Colonic mucosa (tissue), 4 donors: Measurements from ENCODE around the gene DHRSX. TPM values are rescaled to one million over a fixed set of nuclear protein-coding genes. Genes with fewer than 3 reads are reported as not detected.
"Not testable (repeated sequence)": the region's sequence is repeated elsewhere in the genome, so short reads cannot be mapped to it uniquely, and the experiment has no call there.

Experiments
- DNase-seq: peaks from one replicate; pipeline ENCODE4 v3.0.0-alpha.2; 2020
- H3K27ac ChIP-seq: fragments of 200-600 bp; one replicate; pipeline ENCODE4 v1.8.0; 2021
- H3K27me3 ChIP-seq: fragments of 200-600 bp; one replicate; pipeline ENCODE4 v1.8.0; 2021
- H3K36me3 ChIP-seq: fragments of 200-600 bp; one replicate; pipeline ENCODE4 v1.8.0; 2021
- H3K4me1 ChIP-seq: fragments of 200-600 bp; one replicate; pipeline ENCODE4 v1.8.0; 2021; ENCODE audit warnings: mild to moderate bottlenecking
- H3K4me3 ChIP-seq: fragments of 200-600 bp; one replicate; pipeline ENCODE4 v1.8.0; 2021
- H3K9ac ChIP-seq, 2 donors: one replicate each; pipeline ENCODE4 v1.7.0; 2013; ENCODE audit warnings: control low read depth in 2 of 2, low read depth in 2 of 2, low read length in 2 of 2
- H3K9me3 ChIP-seq: fragments of 200-600 bp; one replicate; pipeline ENCODE4 v1.8.0; 2021
- intact Hi-C: fragments of 100-400 bp; cut with DNase I; formaldehyde crosslinking; loops from one replicate; pipeline ENCODE4 v1.14.1; 2022
- total RNA-seq, 2 donors: library from RNA; stranded (reverse); fragmentation: NEBNext Ultra II Directional in 1 of 2; extraction: Animal tissue kit (Norgen Biotek cat#: 25700) in 1 of 2; gene quantifications; one replicate each; pipeline ENCODE4 v1.2.1, GENCODE V29; 2021
- TF ChIP-seq, protein P1 (sequence below): fragments of 200-600 bp; IDR thresholded peaks from one replicate; pipeline ENCODE4 v1.8.0; 2022; ENCODE audit warnings: antibody characterized with exemption, mild to moderate bottlenecking
- donor health status: healthy.
- donor health status: DM: no; HTN: no; CAD: no.
- donor health status: DM: no; HTN: no; CAD: no.

The DHRSX gene
- total RNA-seq, 2 donors from 2014 or later: 28.6 to 43.3 TPM

GRCh38 chrX:2471641-2472040, 29.1 kb downstream of the DHRSX start:
- H3K27me3 ChIP-seq: no peaks in the 10 kb centered on the region
- no peak for DNase-seq
- H3K9ac ChIP-seq: no peak overlapping the region
- no peaks in the 10 kb centered on the region for H3K36me3 ChIP-seq
- intact Hi-C loops: no loop called here
- no peak overlapping the region for H3K27ac ChIP-seq
- no peak overlapping the region for H3K4me3 ChIP-seq
- no peaks in the 10 kb centered on the region for H3K9me3 ChIP-seq
- TF ChIP-seq, protein P1, sequence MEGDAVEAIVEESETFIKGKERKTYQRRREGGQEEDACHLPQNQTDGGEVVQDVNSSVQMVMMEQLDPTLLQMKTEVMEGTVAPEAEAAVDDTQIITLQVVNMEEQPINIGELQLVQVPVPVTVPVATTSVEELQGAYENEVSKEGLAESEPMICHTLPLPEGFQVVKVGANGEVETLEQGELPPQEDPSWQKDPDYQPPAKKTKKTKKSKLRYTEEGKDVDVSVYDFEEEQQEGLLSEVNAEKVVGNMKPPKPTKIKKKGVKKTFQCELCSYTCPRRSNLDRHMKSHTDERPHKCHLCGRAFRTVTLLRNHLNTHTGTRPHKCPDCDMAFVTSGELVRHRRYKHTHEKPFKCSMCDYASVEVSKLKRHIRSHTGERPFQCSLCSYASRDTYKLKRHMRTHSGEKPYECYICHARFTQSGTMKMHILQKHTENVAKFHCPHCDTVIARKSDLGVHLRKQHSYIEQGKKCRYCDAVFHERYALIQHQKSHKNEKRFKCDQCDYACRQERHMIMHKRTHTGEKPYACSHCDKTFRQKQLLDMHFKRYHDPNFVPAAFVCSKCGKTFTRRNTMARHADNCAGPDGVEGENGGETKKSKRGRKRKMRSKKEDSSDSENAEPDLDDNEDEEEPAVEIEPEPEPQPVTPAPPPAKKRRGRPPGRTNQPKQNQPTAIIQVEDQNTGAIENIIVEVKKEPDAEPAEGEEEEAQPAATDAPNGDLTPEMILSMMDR: no peak
- no peaks in the 10 kb centered on the region for H3K4me1 ChIP-seq

GRCh38 chrX:2471126-2471525, 29.6 kb downstream of the DHRSX start:
- H3K4me3 ChIP-seq, intact Hi-C loops, H3K4me1 ChIP-seq, H3K27ac ChIP-seq, H3K27me3 ChIP-seq, DNase-seq, H3K36me3 ChIP-seq, H3K9ac ChIP-seq, H3K9me3 ChIP-seq: not testable (repeated sequence)

GRCh38 chrX:2469852-2470251, 30.9 kb downstream of the DHRSX start:
- H3K27ac ChIP-seq, H3K27me3 ChIP-seq, H3K4me1 ChIP-seq, H3K9ac ChIP-seq, H3K4me3 ChIP-seq, intact Hi-C loops, H3K9me3 ChIP-seq, H3K36me3 ChIP-seq, DNase-seq: not testable (repeated sequence)

- no peak overlapping the region for H3K27ac ChIP-seq
- no peaks in the 10 kb centered on the region for H3K27me3 ChIP-seq
- TF ChIP-seq, protein P1: no peak
- no peaks in the 10 kb centered on the region for H3K36me3 ChIP-seq
- H3K4me3 ChIP-seq: no peak overlapping the region
- no peak overlapping the region for H3K9ac ChIP-seq
- H3K9me3 ChIP-seq: no peaks in the 10 kb centered on the region
- intact Hi-C loops: no loop called here
- H3K4me1 ChIP-seq: no peaks in the 10 kb centered on the region
- DNase-seq: no peak
These were observed 31.5 kb downstream of the DHRSX start for GRCh38 chrX:2469196-2469685.

DNA sequence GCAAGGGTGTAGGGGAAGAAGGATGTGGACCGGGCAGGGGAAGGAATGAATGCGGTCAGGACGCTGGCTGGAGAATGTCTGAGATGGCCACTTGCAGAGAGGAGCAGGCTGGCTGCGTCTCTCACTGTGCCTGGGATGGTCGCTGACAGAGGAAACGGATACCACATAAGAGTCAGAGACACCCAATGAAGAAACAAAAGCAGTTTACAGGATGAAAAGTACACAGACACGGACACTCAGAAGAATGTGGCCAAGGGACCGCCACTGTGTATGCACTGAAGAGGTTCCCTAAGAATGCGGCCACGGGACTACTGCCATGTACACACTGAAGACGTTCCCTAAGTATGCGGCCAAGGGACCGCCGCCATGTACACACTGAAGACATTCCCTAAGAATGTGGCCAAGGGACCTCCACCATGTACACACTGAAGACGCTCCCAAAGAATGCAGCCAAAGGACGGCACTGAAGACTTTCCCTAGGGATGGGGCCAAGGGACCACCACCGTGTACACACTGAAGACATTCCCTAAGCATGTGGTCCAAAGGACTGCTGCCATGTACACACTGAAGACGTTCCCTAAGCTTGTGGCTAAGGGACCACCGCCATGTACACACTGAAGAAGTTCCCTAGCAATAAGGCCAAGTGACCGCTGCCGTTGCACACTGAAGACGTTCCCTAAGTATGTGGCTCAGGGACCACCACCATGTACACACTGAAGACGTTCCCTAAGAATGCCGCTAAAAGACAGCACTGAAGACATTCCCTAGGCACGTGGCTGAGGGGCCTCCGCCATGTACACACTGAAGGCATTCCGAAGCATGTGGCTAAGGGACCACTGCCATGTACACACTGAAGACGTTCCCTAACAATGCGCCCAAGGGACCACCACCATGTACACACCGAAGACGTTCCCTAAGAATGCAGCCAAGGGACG, 32.2 kb downstream of the DHRSX start:
- TF ChIP-seq, protein P1: no peak
- intact Hi-C loops: no loop called here
- Histone ChIP-seq H3K4me3 (no peak overlapping the region), H3K9me3 (no peaks in the 10 kb centered on the region), H3K9ac (no peak overlapping the region), H3K36me3 (no peaks in the 10 kb centered on the region), H3K27me3 (no peaks in the 10 kb centered on the region), H3K27ac (no peak overlapping the region), H3K4me1 (no peaks in the 10 kb centered on the region)
- DNase-seq: no peak

DNA sequence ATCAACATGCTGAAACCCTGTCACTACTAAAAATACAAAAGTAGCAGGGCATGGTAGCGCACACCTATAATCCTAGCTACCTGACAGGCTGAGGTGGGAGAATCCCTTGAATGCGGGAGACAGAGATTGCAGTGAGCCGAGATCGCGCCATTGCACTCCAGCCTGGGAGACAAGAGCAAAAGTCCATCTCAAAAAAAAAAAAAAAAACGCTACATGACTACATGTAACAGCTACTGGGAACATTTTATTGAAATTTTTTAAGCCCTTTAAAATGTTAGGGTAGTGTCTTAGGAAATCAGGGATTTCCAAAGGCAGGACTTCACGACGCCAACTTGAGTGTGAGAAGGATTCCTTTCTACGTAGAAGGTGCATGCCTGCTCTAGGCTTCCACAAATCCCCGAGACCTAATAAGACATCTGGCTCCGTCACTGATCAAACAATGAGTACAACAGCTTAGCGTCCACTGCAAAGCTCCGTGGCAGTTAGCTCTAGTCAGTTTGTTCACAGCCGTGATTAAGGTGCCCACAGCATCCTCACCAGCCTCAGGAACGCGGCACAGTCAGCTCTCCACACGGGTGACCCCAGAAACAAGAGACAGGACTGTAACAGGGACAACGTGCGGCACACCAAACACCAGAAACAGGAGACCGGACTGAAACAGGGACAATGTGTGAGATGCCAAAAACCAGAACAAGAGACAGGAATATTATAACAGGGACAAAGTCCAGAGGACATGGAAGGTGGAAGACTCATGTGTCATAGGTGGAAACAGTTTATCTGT, 33.7 kb downstream of the DHRSX start:
- Histone ChIP-seq H3K9me3 (no peaks in the 10 kb centered on the region), H3K27ac (no peak overlapping the region), H3K27me3 (no peaks in the 10 kb centered on the region), H3K4me1 (no peaks in the 10 kb centered on the region), H3K4me3 (no peak overlapping the region), H3K9ac (no peak overlapping the region), H3K36me3 (no peaks in the 10 kb centered on the region)
- TF ChIP-seq, protein P1: no peak
- intact Hi-C loops: no loop called here
- DNase-seq: no peak
